OCI-LY7 (cell line): Measurements from ENCODE around the gene RAPGEF3. TPM values are rescaled to one million over a fixed set of nuclear protein-coding genes. Genes with fewer than 3 reads are reported as not detected.

Experiments
- BruUV-seq: library from RNA; stranded (reverse); fragments of 400-500 nt; replicated peaks from 2 replicates; lab custom pipeline; 2021; lab: Mats Ljungman, UMichigan
- CTCF ChIA-PET: fragments of 300-600 bp; sonication (Branson Sonifier 250); formaldehyde crosslinking; loops from one replicate; lab custom pipeline; 2022; ENCODE audit warnings: antibody characterized with exemption; ENCODE audit not compliant: unreplicated experiment; lab: Charles Lee
- POLR2A ChIA-PET: fragments of 300-600 bp; sonication (Branson Sonifier 250); formaldehyde crosslinking; loops from one replicate; lab custom pipeline; 2022; ENCODE audit warnings: antibody characterized with exemption; lab: Charles Lee
- DNase-seq: peaks from one replicate; pipeline ENCODE4 v3.0.0-alpha.2; 2015; ENCODE audit warnings: low spot score
- H2AFZ ChIP-seq: fragments of 200-600 bp; sonication (generic), shearing (Covaris generic); 2 replicates; pipeline ENCODE4 v1.6.1; 2014; ENCODE audit warnings: mild to moderate bottlenecking, antibody characterized with exemption, low read length, moderate library complexity
- H3K27ac ChIP-seq: fragments of 200-600 bp; sonication (generic); 2 replicates; pipeline ENCODE4 v1.5.1; 2014; ENCODE audit warnings: mixed run types, low read depth, mild to moderate bottlenecking, moderate library complexity, low read length, inconsistent platforms; ENCODE audit not compliant: poor library complexity, severe bottlenecking
- H3K36me3 ChIP-seq: fragments of 200-600 bp; sonication (generic); 2 replicates; pipeline ENCODE4 v1.6.1; 2014; ENCODE audit warnings: mild to moderate bottlenecking, antibody characterized with exemption, low read length, moderate library complexity, mixed read lengths; ENCODE audit not compliant: insufficient read depth
- H3K4me1 ChIP-seq: fragments of 200-600 bp; sonication (generic); 2 replicates; pipeline ENCODE4 v1.5.1; 2014; ENCODE audit warnings: mild to moderate bottlenecking, low read length; ENCODE audit not compliant: insufficient read depth, poor library complexity, severe bottlenecking
- H3K4me2 ChIP-seq: fragments of 200-600 bp; sonication (generic); 2 replicates; pipeline ENCODE4 v1.6.1; 2014; ENCODE audit warnings: mild to moderate bottlenecking, low read length
- H3K4me3 ChIP-seq: fragments of 200-600 bp; sonication (generic); 2 replicates; pipeline ENCODE4 v1.5.1; 2014; ENCODE audit warnings: mild to moderate bottlenecking, low read depth, low read length; ENCODE audit not compliant: poor library complexity, severe bottlenecking
- H3K79me2 ChIP-seq: fragments of 200-600 bp; sonication (generic); 2 replicates; pipeline ENCODE4 v1.6.1; 2016; ENCODE audit warnings: low read depth, mild to moderate bottlenecking, low read length, moderate library complexity, mixed read lengths; ENCODE audit not compliant: insufficient read depth
- H3K9me2 ChIP-seq: fragments of 200-600 bp; sonication (generic); 2 replicates; pipeline ENCODE4 v1.6.1; 2016; ENCODE audit warnings: mild to moderate bottlenecking, low read length, mixed read lengths; ENCODE audit not compliant: insufficient read depth
- H3K9me3 ChIP-seq: fragments of 200-600 bp; sonication (generic); 2 replicates; pipeline ENCODE4 v1.6.1; 2014; ENCODE audit warnings: mild to moderate bottlenecking, mixed run types, low read length, mixed read lengths
- H4K20me1 ChIP-seq: fragments of 200-600 bp; sonication (generic); 2 replicates; pipeline ENCODE4 v1.6.1; 2014; ENCODE audit warnings: mild to moderate bottlenecking, antibody characterized with exemption, low read length, moderate library complexity, mixed read lengths; ENCODE audit not compliant: insufficient read depth
- CTCF ChIP-seq: fragments of 200-600 bp; sonication (generic); conservative IDR thresholded peaks from 2 replicates; pipeline ENCODE4 v1.5.1; 2014; ENCODE audit warnings: mild to moderate bottlenecking, antibody characterized with exemption, low read length, moderate library complexity, mixed read lengths
- EZH2phosphoT487 ChIP-seq: fragments of 200-600 bp; sonication (generic); IDR thresholded peaks from 2 replicates; pipeline ENCODE4 v1.6.1; 2018; ENCODE audit warnings: low read depth, borderline replicate concordance, mild to moderate bottlenecking, mixed run types, antibody characterized with exemption, low read length, moderate library complexity, mixed read lengths
- intact Hi-C: fragments of 100-400 bp; cut with micrococcal nuclease; formaldehyde crosslinking; loops from one replicate; pipeline ENCODE4 v1.10.0; 2022; ENCODE audit not compliant: unreplicated experiment
- total RNA-seq, 2 experiments: library from RNA; depleted of rRNA in 1 of 2; stranded (reverse); fragments of >200 nt in 1 of 2; shearing (Covaris generic) in 1 of 2; gene quantifications; 2 replicates each; pipeline ENCODE4 v1.2.3, GENCODE V29; 2014 to 2022

Gene RAPGEF3
- total RNA-seq, 2 experiments from 2014 or later = 0.69 to 4.7 TPM

GRCh38 chr12:47733142-47733541 is 25.5 kb downstream of the RAPGEF3 start:
- Histone ChIP-seq H3K79me2 (no peaks in the 10 kb centered on the region), H2AFZ (no peak overlapping the region), H4K20me1 (no peaks in the 10 kb centered on the region), H3K4me1 (no peaks in the 10 kb centered on the region), H3K9me3 (no peaks in the 10 kb centered on the region), H3K36me3 (no peaks in the 10 kb centered on the region), H3K27ac (no peak overlapping the region), H3K4me2 (no peak overlapping the region), H3K4me3 (no peak overlapping the region), H3K9me2 (no peaks in the 10 kb centered on the region)
- TF ChIP-seq CTCF (no peak), EZH2phosphoT487 (no peak)
- no TSS peak for BruUV-seq
- ChIA-PET POLR2A (interaction anchor here (0.8 to 3.5 kb wide), 3 partner anchors 8 to 42 kb away, joined by 3 to 24 read pairs (median 4); no protein-coding TSS in a partner anchor), CTCF (interaction anchor here (0.6 to 3.8 kb wide), 2 partner anchors 8 to 14 kb away, joined by 3 to 12 read pairs; no protein-coding TSS in a partner anchor)
- DNase-seq = no peak
- intact Hi-C loops = no loop called here

- no peak for DNase-seq
- H3K4me2 ChIP-seq = no peak overlapping the region
- CTCF ChIA-PET = interaction anchor here (0.6 to 3.8 kb wide), 4 partner anchors 9 to 386 kb away, joined by 3 to 12 read pairs (median 4); no protein-coding TSS in a partner anchor
- no peaks in the 10 kb centered on the region for H3K36me3 ChIP-seq
- H4K20me1 ChIP-seq = no peaks in the 10 kb centered on the region
- no TSS peak for BruUV-seq
- H3K27ac ChIP-seq = no peak overlapping the region
- H3K9me2 ChIP-seq = no peaks in the 10 kb centered on the region
- no peak for TF ChIP-seq EZH2phosphoT487
- POLR2A ChIA-PET = interaction anchor here (1.5 to 3.5 kb wide), 2 partner anchors 8 to 43 kb away, joined by 3 to 24 read pairs; no protein-coding TSS in a partner anchor
- H3K4me3 ChIP-seq = no peak overlapping the region
- no peaks in the 10 kb centered on the region for H3K79me2 ChIP-seq
- H3K4me1 ChIP-seq = no peaks in the 10 kb centered on the region
- no peaks in the 10 kb centered on the region for H3K9me3 ChIP-seq
- intact Hi-C loops = no loop called here
- H2AFZ ChIP-seq = no peak overlapping the region
These were observed 26.2 kb downstream of the RAPGEF3 start for GRCh38 chr12:47732504-47732903.

- Histone ChIP-seq H3K4me3 (no peak overlapping the region), H3K36me3 (no peaks in the 10 kb centered on the region), H3K27ac (no peak overlapping the region), H2AFZ (no peak overlapping the region), H3K79me2 (no peaks in the 10 kb centered on the region), H4K20me1 (no peaks in the 10 kb centered on the region), H3K4me1 (peaks cover 6% of the 10 kb centered on the region), H3K9me3 (no peaks in the 10 kb centered on the region), H3K9me2 (no peaks in the 10 kb centered on the region), H3K4me2 (no peak overlapping the region)
- POLR2A ChIA-PET = interaction anchor here (3.5 kb wide), 1 partner anchor 9 kb away, joined by 24 read pairs; no protein-coding TSS in a partner anchor
- CTCF ChIA-PET = interaction anchor here (1.1 to 3.8 kb wide), 2 partner anchors 10 to 34 kb away, joined by 3 to 12 read pairs; no protein-coding TSS in a partner anchor
- TF ChIP-seq EZH2phosphoT487 (no peak), CTCF (no peak)
- BruUV-seq = no TSS peak
- intact Hi-C loops = no loop called here
- no peak for DNase-seq
These were observed 27.0 kb downstream of the RAPGEF3 start for GRCh38 chr12:47731723-47732122.
